GM19468 (cell line): Measurements from ENCODE around the gene PADI4.
"Not testable (repeated sequence)": the region's sequence is repeated elsewhere in the genome, so short reads cannot be mapped to it uniquely, and the experiment has no call there.

Experiments
- ATAC-seq: cut with Tn5 transposase; IDR thresholded peaks from one replicate; pipeline ENCODE4 v1.9.1; 2021; ENCODE audit warnings: mild to moderate bottlenecking, moderate library complexity, moderate number of reproducible peaks; ENCODE audit not compliant: unreplicated experiment; ENCODE audit errors: extremely low read depth

PADI4 gene

DNA sequence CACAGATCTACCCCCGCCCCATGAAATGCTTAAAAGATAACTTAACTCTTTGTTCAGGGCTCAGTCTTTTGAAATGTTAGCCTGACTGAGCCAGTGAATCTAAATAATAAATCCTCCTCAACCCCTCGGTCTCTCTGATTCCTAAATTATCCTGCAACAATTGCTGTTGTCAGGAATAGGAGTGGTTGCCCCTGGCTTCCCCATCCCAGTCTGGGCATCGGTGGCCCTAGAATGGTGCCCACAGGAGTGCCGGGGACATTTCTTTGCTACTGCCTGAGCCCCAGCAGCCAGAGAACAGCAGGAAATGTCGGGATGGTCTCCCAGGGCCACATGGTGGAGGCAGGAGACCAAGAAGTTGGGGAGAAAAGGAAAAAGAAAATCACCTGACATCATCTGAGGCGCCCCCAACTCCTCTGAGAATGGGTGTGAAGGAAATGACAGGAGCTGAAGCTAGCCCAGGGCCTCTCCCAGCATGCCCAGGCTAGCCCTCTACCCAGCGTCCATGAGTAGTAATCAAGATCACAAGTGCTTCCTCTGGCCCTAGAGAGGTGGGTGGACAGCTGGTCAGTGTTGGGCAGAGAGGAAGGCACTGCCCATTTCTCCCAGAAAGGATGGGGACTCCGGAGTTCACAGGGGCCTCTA lies 1.6 kb downstream of the PADI4 start:
- ATAC-seq, result no peak

DNA sequence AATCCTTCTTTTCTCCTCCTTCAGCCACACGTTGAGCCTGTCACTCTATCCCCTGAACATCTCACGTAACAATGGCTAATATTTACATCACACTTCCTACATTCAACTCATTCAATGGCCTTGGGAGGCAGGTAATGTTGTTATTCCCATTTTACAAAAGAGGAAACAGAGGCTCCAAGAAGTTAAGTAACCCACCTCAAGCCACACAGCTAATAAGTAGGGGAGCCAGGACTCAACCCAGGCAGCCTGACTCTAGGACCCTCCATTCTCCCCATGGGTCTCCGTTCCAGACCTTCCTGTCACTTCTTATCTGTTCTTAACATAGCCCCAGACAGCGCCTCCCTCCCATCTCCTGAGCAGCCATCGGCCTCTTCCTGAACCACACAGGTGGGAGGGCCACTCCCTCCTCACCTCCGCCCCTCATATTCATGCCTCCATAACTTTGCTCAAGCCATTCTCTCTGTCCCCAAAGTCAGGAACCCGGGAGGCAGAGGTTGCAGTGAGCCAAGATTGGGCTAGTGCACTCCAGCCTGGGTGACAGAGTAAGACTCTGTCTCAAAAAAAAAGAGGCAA lies 2.2 kb downstream of the PADI4 start:
- ATAC-seq, result no peak

DNA sequence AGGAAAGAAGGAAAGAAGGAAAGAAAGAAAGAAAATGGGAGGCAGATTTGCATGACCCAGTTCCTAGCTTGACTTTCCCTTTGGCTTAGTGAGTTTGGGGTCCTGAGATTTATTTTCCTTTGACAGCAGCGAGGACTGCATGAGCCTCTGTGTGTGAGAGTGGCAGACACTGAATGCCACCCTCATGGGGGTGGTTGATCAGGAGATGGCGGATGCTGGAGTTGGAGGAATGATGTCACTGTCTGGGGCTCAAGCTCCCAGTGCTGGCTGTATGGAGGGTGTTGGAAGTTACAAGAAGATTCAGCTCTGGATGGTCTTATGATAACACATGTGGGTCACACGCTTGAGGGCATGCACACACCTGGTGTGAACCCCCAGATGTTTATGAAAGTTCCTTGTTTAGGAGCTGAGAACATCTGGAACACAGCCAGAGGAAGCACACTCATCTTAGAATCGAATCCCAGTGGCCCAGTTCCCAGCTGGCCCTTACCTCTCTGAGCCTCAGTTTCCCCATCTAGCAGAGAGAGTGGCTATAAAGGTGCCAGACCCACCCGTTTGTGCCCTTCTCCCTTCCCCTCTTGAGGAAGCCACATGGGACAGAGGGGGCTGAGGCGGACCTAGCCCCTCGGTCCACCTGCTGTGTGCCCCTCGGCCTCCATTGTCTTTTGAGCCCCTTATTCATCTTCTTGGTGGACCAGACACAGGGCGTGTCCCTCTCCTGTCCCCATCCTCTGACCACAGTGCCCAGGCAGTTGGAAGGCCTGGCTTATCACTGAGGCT lies 5.7 kb downstream of the PADI4 start:
- ATAC-seq, result no peak

- no peak for ATAC-seq
Observed at GRCh38 chr1:17314491-17314971, 6.5 kb downstream of the PADI4 start.

DNA sequence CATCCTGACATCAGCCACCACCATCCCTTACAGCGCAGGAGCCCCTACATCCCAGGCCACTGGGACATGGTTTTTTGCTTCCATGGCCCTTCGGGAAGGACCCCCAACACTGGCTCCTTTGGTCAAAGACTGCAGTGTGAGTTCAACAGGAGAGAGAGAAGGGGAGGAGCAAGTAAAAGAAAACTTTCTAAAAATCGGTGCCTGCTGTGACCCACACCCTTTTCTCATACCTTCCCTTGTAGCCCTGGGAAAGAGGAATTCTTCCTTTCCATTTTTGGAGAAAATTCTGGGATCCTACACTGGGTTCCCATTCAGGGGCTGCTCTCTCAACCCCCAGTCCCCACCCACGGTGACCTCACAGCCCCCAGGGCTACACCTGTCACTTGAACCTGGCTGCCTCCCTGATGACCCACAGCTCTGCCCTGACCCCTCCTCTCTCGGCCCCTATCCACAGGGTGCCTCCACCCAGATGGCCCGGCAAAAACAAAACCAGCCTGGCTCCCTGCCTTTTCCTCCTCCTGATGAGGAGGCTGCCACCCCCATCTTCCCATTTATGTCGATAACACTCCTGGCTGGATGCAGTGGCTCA lies 7.6 kb downstream of the PADI4 start:
- ATAC-seq, result no peak

DNA sequence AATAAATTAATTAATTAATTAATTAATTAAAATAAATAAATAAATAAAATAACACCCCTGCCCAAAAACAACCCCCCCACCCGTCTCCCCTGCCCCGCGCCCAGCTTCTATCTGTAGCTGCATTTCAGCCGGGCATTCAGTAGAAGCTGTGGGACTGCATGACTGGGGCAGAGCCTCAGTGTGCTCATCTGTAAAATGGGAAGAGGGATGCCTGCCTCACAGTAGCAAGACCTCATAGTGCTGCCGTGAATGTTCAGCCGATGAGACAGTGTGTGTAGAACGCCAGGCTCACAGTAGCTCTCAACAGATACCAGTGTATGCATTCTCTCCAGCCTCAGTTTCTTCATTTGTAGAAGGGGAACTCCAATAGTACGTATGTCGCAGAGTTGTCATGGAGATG lies 8.7 kb downstream of the PADI4 start:
- ATAC-seq, result no peak

DNA sequence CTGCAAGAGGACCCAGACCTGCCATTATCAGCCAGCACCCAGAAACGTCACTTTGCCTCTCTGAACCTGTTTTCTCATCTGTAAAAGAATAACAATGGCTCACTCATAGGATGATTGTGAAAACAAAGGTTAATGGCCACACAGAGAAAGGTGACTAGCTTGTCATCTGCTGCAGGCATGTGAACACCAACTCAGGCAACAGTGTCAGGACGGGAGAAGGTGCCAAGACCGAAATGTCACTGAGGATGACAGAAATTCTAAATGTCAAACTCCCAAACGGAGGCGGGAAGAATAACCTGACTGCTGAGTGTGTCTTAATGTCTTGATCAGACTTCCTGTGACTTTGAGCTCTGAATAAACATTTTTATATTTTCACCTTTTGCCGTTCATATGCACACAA lies 10.3 kb downstream of the PADI4 start:
- ATAC-seq, result no peak

DNA sequence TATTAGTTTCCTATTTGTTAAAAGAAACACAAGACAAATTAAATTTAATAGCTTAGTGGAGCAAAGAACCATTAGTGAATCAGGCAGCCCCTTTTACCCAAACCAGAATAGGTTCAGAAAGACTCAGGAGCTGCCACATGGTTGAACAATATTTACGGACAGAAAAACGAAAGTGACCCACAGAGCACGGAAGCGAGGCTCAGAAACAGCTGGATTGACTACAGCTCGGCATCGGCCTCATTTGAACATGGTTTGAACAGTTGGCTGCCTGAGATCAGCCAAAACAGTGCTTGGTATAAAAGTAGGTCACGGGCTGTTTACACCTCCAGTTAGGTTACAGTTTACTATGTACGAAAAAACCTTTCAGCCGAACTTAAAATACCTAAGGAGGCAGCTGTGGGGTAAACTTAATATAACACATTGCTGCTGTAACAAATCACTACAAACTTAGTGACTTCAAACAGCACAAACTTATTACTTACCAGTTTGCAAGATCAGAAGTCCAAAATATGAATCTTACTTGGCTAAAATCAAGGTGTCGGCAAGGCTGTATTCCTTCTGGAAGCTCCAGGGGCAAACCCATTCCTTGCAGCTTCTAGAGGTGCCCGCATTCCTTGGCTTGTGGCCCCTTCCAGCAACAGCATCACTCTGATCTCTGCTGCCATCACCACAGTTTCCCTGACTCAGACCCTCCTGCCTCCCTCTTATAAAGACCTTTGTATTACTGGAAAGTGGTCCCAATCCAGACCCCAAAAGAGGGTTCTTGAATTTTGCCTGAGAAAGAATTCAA lies 11.8 kb downstream of the PADI4 start:
- no peak for ATAC-seq

DNA sequence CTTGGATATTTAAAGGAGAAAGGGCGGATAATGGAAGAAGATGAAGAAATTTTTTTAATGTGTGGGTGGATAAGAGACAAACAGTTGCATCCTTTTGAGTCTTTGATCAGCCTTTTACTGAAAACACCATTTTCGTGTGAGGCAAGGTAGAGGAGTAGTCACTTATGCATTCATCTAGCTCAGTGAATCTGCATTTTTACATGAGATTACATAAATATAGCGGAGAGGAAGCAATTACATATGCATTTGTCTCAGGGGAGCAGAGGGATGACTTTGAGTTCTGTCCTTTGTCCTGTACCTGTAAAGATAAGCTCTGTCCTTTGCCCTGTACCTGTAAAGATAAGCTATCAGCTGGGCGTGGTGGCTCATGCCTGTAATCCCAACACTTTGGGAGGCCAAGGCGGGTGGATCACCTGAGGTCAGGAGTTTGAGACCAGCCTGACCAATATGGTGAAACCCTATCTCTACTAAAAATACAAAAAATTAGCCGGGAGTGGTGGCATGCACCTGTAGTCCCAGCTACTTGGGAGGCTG lies 13.9 kb downstream of the PADI4 start:
- ATAC-seq, result not testable (repeated sequence)

- ATAC-seq, result no peak
Observed at GRCh38 chr1:17328855-17329254, 20.9 kb downstream of the PADI4 start.

GRCh38 chr1:17329610-17330009 lies 21.6 kb downstream of the PADI4 start:
- no peak for ATAC-seq

DNA sequence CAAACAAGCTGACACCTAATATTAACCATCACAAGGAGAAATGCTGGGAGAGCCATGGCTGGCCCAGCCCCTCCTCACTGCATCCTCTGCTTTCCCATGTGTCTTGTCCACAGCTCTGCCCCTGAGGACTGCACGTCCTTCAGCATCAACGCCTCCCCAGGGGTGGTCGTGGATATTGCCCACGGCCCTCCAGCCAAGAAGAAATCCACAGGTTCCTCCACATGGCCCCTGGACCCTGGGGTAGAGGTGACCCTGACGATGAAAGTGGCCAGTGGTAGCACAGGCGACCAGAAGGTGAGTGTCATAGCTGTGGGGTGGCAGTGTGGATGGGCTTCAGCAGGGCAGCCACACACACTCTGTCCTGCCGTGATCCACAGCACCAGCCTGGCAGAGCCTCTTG lies 22.9 kb downstream of the PADI4 start:
- no peak for ATAC-seq

DNA sequence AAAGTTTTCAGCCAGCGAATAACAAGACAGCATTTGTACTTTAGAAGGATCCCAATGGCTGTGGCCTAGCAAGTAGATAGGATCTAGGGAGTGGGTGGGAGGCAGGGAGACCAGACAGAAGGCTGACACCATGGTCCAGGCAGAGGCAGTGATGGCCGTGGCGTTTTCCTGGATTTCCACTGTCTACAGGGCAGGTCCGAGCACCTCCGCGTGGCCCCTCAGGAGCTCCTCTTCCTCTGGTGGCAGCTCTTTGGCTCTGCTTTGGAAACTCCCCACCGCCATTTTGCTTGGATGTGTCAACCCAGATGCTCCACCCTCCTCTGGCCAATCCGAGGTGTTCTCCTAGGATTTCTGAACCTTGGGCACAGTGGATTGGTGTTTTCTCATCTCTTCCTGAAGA lies 25.1 kb downstream of the PADI4 start:
- no peak for ATAC-seq

DNA sequence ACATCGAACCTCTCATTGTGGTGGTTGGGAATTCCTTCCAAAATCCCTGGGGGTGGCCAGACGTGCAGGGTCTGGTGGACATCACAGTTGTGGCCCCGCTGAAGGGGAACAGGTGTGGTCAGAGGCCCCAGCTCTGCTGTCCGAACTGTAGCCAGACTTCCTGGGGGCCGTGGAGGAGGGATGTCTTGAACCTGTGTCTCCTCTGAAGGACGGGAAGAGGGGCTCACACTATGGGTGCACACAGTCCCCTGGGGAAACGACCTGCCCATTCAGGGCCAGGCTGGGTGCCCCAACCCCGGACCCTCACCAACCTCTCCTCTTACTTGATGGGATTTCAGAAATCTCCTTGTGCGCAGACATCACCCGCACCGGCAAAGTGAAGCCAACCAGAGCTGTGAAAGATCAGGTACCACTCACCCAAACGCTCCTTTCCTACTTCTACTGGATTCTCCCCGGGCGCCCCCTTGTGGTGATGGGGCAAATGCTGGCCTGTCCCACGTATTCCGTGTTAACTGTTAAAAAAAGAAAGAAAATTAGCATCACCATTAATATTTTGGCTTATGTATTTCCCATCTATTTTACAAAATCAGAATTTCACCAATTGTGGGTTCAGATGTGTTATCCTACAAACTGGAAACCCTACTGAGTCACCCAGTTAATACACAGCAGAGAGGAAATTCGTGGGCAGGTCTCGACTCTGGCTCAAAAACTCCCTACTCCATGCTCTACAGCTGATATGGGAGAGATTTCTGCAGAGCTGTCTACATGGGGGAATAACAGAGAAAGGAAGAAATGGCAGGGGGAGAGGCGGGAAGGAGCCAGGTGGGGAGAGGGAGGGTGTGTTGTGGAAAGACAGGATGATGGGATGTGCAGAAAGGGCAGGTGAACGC lies 28.1 kb downstream of the PADI4 start:
- no peak for ATAC-seq

DNA sequence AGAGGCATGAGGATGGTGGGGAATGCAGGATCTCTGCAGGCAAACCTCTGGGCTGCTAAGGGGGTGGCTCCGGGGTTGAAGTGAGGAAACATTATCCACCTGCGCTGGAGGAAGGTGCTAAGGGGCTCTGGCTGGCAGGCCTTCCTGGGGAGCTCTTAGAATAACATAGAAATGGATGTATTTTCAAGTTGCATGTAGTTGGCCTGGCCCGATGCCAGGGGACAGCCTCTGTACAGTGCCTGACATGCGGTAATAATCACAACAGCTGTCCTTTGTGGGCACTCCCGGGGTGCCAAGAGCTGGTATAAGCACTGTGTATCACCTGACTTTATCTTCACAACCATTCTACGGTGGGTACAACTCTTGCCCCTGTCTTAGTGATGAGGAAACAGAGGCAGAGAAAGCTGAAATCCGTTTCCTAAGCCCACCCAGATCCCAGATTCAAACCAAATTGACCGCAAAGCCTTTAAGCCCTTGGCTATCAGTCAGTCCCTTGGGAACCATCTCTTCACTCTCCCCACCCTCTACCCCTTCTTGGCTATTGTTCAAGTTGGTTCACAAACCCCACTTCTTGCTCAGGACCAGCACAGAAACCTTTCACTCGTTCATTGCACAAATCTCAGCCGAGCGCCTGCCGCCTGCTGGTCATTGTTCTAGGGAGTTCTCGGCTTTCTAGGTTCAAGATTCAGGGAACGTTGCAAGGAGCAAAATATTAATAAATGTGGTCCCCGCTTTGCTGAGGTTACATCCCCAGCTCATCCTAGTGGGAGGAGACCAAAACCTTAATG lies 30.9 kb downstream of the PADI4 start:
- no peak for ATAC-seq

- no peak for ATAC-seq
Observed at GRCh38 chr1:17339521-17339920, 31.5 kb downstream of the PADI4 start.

GRCh38 chr1:17340358-17340757 lies 32.4 kb downstream of the PADI4 start:
- no peak for ATAC-seq

DNA sequence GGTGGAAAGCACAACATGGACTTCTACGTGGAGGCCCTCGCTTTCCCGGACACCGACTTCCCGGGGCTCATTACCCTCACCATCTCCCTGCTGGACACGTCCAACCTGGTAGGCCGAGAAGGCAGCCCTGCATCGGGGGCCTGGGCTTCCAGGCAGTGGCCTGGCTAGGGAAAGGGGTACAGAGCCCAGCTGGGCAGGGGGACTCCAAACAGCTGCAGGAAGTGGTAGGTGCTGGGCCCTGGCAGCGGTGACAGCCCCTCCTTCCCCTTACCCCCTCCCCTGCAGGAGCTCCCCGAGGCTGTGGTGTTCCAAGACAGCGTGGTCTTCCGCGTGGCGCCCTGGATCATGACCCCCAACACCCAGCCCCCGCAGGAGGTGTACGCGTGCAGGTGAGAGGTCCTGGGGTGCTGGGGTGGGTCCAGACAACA lies 34.0 kb downstream of the PADI4 start:
- no peak for ATAC-seq
